HUDEP-2 (cell line): Measurements from ENCODE around the gene CEP152.

Experiments used
- DNase-seq, 76 experiments: peaks; one replicate each; lab custom pipeline; 2025; ENCODE audit not compliant: unreplicated experiment in 76 of 76; lab: John Stamatoyannopoulos, UW

CEP152 gene

DNA sequence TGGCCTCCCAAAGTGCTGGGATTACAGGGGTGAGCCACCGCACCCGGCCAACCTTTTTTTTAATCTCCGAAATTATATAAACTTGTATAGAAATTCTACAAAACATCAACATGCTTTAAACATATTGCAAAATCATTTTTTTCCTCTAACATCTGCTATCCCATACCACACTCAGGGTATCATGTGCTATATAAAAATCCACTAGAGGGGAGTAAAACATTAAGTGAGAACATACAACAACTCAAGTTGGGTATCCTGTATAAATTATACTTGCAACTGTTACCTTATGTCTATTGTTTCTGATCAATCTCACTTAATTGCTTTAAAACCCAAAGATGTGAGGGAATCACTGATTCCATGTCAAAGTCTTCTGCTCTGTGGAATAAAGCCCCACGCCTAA, 93.4 kb downstream of the CEP152 start:
- peak in 19 of 76 experiments; percentile 10 to 63 (median 31) for DNase-seq

DNA sequence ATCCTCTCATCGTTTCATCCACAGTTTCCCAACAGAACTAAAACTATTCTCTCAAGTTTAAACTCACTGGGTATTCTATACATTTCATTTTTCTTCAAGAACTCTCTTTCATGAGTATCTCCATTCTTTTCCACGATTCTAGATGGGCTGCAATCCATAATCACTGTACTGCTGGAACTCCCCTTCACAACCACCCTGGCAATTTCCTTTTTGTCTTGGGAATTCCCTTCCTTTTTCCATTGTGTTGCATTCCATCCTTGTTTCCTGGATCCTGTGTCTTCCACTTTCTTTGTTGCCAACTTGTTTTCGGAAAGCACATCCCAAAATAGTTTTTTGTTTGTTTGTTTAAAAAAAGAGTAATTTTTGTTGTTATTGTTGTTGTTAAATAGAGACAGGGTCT, 98.3 kb downstream of the CEP152 start:
- DNase-seq = no peak

DNA sequence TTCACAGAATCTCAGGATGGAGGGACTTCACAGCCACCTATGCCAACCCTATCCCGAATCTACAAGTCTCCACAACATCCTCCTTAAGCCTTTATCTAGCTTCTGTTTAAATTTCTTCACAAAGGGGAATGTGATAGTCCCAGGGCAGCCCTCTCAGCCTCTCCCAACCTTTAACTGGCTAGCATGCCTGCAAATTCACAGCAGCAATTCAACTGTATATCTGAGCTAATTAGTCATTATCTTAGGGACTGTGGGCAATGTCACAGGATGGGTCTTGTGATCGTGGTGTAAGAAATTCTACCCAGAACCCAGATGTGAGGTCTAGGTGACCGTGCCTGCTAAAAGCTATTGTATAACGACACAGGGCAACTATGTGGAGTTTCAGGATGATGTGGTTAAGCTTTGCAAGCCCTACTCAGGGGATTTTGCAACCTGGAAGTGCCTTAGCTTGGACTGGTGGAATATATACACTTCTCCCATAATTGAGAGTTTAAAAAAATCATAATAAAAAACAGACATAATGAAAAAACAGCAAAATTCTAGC, 99.8 kb downstream of the CEP152 start:
- DNase-seq = no peak

DNA sequence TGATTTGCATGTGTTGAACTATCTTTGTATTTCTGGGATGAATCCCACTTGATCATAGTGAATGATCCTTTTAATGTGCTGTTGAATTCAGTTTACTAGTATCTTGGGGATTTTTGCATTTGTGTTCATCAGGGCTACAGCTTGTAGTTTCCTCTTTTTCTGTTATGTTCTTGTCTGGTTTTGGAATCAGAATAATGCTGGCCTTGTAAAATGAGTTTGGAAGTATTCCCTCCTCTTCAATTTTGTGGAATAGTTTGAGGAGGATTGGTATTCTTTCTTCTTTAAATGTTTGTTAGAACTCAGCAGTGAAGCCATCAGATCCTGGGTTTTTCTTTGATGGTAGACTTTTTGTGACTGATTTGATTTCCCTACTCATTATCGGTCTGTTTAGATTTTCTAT, 102.2 kb downstream of the CEP152 start:
- DNase-seq = no peak

DNA sequence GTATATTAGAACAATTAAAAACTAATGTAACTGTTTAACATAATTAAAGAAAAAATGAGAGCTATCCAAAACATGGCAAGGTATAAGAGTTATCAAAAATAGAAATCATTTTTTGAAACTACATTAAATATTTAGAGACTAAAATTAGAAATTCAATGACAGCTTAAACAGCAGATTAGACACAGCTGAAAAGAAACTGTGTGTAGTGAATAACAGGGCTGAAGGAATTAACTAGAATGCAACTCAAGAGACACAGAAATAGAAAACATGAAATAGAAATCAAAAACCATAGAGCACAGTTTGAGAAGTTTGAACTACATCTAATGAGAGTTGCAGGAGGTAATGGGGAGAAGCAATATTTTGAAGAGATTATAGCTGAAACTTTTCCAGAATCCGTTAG, 105.5 kb downstream of the CEP152 start:
- no peak for DNase-seq

DNA sequence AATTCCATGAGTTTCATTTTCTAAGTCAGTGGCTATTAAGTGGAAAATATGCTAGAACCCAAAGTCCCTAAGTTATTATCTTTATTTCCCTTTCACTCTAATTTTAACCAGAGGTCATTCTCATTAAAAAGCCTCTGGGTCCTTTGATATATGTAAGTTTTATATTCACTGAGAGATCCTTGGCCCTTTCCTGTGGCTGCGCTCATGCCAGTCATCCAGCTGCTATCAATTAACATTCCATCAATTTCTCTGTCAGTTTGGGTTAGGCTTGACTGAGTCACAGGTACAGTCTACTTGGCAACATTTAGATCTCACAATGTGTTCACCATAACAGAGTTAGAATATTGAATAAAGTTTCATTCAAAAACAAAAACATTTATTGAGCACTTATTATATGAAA, 107.3 kb downstream of the CEP152 start:
- DNase-seq = no peak

DNA sequence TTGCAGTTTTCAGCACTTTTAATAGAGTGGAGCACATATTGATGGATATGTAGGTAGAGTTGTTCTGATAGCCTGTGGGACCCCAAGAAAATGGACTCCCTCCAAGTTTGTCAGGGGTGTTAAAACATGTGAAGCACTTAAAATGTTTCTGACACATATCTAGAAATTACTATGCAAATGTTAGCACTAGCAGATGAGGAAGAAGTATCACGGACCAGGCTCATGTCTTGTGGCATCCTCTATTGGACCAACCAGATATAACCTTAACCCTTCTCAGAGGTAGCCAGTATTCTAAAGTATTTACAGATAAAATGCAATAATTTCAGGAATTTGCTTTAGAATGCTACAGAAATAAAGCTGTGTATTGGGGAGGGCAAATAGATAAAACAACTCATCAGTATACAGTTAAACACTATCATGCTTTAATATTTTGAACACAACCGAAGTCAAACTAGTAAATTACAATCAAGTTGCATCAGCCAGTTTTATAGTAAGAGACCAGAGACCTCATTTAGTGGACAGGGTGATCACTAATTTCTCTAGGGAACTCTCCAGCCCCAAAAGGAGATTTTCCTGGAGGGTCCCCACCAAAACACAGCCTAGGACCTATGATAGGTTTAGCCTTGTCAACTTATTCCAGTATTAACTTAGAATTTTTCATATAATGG, 108.2 kb downstream of the CEP152 start:
- DNase-seq = no peak

DNA sequence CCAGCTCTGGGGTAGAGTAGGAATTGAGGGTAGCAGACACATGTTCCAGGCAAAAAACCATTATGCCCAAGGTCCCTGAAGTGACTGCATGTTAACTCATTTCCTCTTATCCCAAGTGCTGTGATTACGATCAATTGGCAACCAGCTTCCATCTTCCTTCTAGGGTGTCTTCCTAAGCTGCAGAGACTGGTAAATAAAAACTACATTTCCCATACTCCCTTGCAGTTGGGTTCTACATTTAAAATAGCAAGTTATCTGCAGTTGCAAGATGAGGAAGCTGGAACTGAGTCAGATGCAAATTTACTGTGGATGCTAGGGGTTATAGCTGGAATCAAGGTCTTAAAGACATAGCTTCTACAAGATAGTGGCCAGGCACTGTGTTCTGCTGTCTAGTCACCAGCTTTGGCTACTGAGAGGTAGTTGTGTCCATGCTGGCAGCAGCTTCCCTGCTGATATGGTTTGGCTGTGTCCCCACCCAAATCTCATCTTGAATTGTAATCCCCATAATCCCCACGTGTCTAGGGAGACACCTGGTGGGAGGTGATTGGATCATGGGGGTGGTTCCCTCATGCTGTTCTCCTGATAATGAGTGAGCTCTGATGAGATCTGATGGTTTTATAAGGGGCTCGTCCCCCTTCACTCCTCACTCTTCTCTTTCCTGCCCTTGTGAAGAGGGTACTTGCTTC, 114.1 kb downstream of the CEP152 start:
- peak in 34 of 76 experiments; percentile 6 to 83 (median 29) for DNase-seq

DNA sequence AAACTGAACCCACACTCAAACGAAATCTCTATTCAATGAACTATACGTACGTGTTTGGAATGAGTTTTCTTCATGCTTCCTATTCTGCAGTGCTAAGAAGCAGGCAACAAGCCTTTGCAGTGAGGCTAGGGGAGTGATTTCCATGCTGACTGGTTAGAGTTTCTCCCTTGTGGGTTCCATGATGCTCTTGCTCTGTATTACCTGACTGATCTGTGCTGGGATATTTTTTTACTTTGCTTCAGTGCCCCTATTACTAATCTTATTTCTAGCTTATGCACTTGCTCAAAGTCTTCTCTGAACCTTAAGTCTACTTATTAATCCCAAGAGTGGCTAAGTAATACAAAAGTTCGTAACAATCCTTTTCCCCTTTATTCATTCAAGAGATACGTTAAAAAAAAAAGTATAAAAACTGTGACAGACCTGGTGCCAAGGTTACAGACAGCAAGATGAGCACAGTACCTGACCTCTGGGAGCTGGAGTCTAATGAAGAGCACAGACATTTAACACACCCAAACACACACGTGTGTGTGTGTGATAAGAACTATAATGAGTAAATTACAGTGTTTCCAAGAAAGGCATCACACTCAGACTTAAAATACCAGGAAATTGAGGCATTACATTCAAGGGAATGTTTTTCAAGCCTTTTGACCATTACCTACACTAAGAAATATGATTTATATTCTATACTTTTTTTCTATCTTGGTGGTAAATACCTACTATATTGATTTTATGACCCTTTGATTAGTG, 114.9 kb downstream of the CEP152 start:
- DNase-seq = peak in 41 of 76 experiments; percentile 3 to 88 (median 34)

DNA sequence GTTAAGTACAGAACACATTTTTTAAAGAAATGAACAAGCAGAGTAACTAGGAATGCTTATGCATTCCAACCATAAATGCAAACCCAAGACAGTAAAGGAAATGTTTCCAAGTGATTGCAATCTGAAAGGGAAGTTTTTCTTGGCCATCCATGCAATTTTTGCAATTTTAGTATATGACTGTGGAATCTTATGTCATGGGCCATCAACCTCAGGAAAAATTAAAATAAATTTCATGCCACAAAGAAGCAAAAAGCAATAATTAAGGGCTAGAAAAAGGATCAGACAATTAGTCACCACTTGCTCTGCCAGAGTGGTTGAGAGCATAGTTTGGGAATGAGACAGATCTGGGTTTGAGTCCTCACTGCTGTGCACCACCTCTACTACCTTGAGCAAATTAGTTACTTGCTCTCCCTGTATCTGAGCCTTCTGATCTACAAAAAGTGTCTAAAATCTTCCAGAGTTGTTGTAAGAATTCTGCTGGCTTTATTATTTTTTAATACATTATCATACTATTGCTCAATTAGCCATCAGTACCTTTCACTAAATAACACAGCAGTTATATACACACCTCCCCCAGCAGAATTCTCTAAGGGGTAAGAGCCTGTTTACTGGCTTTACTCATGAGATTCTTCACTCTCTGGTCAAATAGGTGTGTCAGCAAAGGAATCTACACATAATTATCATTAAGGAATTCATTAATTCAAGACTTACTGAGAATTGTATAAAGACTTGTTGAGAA, 115.6 kb downstream of the CEP152 start:
- DNase-seq = no peak

DNA sequence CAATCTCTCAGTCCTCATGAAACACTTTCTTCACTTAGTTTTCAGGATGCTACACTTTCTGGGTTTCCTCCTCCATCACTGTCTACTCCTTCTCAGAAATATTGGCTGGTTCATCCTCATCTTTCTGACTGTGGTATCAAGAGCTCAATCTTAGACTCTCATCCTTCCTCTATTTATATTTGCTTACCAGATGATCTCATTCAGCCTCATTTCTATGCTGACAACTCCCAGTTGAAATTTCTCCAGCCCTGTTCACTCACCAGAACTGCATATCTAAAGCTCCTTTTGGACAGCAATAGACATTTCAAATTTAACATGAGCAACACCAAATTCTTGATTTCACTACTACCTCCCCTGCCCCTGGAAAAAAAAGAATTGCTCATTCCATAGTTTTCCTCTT, 117.4 kb downstream of the CEP152 start:
- no peak for DNase-seq

DNA sequence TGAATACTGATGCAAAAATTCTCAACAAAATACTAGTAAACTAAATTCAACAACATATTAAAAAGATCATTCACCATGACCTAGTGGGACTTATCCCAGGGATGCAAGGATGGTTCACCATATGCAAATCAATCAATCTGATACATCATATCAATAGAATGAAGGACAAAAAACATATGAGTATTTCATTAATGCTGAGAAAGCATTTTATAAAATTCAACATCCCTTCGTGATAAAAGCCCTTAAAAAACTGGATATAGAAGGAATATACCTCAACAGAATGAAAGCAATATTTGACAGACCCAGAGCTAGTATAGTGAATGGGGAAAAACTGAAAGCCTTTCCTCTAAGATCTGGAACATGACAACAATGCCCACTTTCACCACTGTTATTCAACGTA, 122.4 kb downstream of the CEP152 start:
- DNase-seq = no peak
